ENCODE results near the gene CPA2.

CPA2 gene

GRCh38 chr7:130333832-130334231 is 67.2 kb downstream of the CPA2 start:
- no peak overlapping the region for H3K4me3 ChIP-seq (replicated peaks; ENCODE audit: low read depth, low read length)
- TF ChIP-seq CTCF (IDR thresholded peaks at IDR 0.05; ENCODE audit: low read depth, low read length, missing control alignments), result no peak
- no peak for DNase-seq (ENCODE audit: extremely low read depth, low read depth)

GRCh38 chr7:130334274-130334673 is 67.6 kb downstream of the CPA2 start:
- no peak for DNase-seq (ENCODE audit: extremely low read depth, low read depth)
- H3K4me3 ChIP-seq (replicated peaks; ENCODE audit: low read depth, low read length), result no peak overlapping the region
- TF ChIP-seq CTCF (IDR thresholded peaks at IDR 0.05; ENCODE audit: low read depth, low read length, missing control alignments), result no peak

- TF ChIP-seq CTCF (IDR thresholded peaks at IDR 0.05; ENCODE audit: low read depth, low read length, missing control alignments), result no peak
- DNase-seq (ENCODE audit: extremely low read depth, low read depth), result no peak
- H3K4me3 ChIP-seq (replicated peaks; ENCODE audit: low read depth, low read length), result no peak overlapping the region
Measured at GRCh38 chr7:130337410-130337971, 70.8 kb downstream of the CPA2 start.

- TF ChIP-seq CTCF (IDR thresholded peaks at IDR 0.05; ENCODE audit: low read depth, low read length, missing control alignments), result no peak
- H3K4me3 ChIP-seq (replicated peaks; ENCODE audit: low read depth, low read length), result no peak overlapping the region
- DNase-seq (ENCODE audit: extremely low read depth, low read depth), result no peak
Measured at GRCh38 chr7:130338233-130338632, 71.6 kb downstream of the CPA2 start.

All from HFF-Myc (cell line).